ENCODE measurements around the gene LENG9. TPM values are rescaled to one million over a fixed set of nuclear protein-coding genes. Genes with fewer than 3 reads are reported as not detected.

LENG9 gene
- polyA plus RNA-seq, 2 of the 4 experiments (the other 2 are of a cell fraction): 1.9 to 4.1 TPM

DNA sequence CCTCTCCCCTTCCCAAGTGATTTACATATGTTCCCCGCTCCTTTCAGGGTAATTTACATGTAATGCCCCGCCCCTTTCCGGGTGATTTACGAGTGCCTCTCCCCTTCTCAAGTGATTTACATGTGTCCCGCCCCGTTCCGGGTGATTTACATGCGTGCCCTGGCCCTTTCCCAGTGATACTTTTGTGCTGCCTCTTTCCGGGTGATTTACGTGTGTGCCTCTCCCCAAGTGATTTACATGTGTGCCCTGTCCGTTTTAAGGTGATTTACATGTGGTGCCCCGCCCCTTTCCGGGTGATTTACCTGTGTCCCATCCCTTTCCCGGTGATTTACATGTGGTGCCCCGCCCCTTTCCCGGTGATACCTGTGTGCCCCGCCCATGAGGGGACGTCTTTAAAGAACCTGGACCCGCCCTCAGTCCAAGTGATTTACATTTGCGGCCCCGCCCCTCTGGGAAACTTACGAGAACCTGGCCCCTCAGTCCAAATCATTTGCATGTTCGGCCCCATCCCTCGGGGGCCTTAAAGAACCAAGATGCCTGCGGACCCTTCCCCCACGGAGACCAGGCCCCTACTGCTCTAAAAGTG, 559 bp upstream of the LENG9 start:
- H3K4me1 ChIP-seq: peaks cover 32% of the 10 kb centered on the region
- H3K4me3 ChIP-seq: peak overlapping the region; percentile 67
- CTCF ChIA-PET: interaction anchor here (0.6 to 2.7 kb wide), 6 partner anchors 10 to 64 kb away, joined by 3 to 19 read pairs (median 4); partner anchors contain the start of gene LENG8
- ATAC-seq (peak; percentile 27 to 65), DNase-seq (ENCODE audit: low read depth in 1 of 2, low spot score in 1 of 2) (peak; percentile 81 to 99), FAIRE-seq (no peak)
- H3K9me3 ChIP-seq: no peaks in the 10 kb centered on the region
- H3K27ac ChIP-seq: peak overlapping the region; percentile 93 to 95
- WGBS (ENCODE audit: missing lambda C conversion rate): under 1% methylated on average over 24 of the region's 26 CpGs
- POLR2A ChIA-PET: interaction anchor here (0.6 to 7.1 kb wide), 8 partner anchors 9 to 1190 kb away, joined by 3 to 130 read pairs (median 6); partner anchors contain the start of genes CDC42EP5, LENG8, MBOAT7 and U2AF2
- TF ChIP-seq MAZ (IDR thresholded peaks at IDR 0.05; ENCODE audit: borderline replicate concordance, low read depth, low read length) (0 out of 2 replicates have a peak, but pooled peaks have one; percentile 15), BHLHE40 (IDR thresholded peaks at IDR 0.05; ENCODE audit: low read depth, low read length) (peak; percentile 1; the same call in 1 of the 2 replicates), JUN (IDR thresholded peaks at IDR 0.05) (0 out of 5 replicates have a peak, but pooled peaks of 1 of the 2 experiments have one; percentile 64), HOXA7 (CRISPR knock-in tag; IDR thresholded peaks at IDR 0.05) (no peak)
- H3K4me2 ChIP-seq: peak overlapping the region; percentile 98

DNA sequence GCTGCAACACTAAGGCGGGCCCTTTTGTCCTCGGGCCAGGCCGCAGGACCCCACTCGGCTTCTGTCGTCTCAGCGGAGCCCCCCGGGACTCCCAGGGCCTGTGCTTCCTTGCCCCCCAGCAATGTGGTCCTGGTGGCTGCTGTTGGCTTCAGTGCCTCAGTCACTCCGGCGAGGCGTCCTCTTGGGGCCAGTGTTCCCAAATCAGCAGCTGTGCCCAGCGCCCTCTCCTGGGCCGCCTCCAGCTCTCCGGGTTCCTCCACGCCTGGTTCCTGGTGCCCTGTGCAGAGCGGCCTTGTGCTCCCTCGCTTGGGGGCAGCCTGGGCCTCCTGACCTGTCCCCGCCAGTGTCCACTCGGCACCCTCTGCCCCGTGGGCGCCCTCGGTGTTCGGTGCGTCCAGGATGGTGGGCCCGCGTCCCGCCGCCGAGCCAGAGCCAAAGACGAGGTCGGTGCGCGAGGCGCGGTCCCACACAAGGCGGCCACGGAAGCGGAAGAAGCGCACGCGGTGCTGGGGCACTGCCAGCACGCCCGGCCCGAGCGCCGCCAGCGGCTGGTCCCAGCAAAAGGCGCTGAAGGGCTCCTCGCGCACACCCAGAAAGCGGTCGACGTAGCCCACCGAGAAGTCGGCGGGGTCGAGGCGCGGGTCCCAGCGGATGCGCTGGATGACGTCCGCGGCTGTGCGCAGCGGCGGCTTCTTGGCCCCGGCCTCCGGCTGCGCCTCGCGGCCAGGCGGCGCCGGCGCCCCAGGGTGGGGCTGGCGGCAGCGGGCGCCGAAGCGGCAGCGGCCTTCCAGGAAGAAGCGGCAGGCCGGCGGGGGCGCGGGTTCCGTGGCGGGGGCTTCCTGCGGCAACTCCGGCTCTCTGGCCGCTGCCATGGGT, 685 bp downstream of the LENG9 start:
- DNase-seq (ENCODE audit: low read depth in 1 of 2, low spot score in 1 of 2) (peak in 1 of 2 experiments; percentile 84), ATAC-seq (peak; percentile 28 to 46), FAIRE-seq (no peak)
- ChIA-PET POLR2A (interaction anchor here (0.5 to 7.1 kb wide), 12 partner anchors 9 to 1191 kb away, joined by 3 to 130 read pairs (median 4); partner anchors contain the start of genes CDC42EP5, LENG8, MBOAT7 and U2AF2), CTCF (interaction anchor here (0.8 to 2.7 kb wide), 12 partner anchors 9 to 43 kb away, joined by 3 to 19 read pairs (median 4); partner anchors contain the start of gene LENG8)
- Histone ChIP-seq H3K4me3 (peak overlapping the region; percentile 67), H3K4me1 (peaks cover 32% of the 10 kb centered on the region), H3K27ac (peak overlapping the region; percentile 93 to 95), H3K4me2 (peak overlapping the region; percentile 98), H3K9me3 (no peaks in the 10 kb centered on the region)
- WGBS (ENCODE audit: missing lambda C conversion rate): 10% methylated on average over 32 of the region's 91 CpGs
- TF ChIP-seq MAZ (IDR thresholded peaks at IDR 0.05; ENCODE audit: borderline replicate concordance, low read depth, low read length): no peak
- TF ChIP-seq KDM5A (IDR thresholded peaks at IDR 0.05): no peak
- no peak; the same call in 1 of the 2 replicates for TF ChIP-seq NPAS2 (CRISPR knock-in tag; IDR thresholded peaks at IDR 0.05; ENCODE audit: borderline replicate concordance)
- TF ChIP-seq ZNF302 (CRISPR knock-in tag; IDR thresholded peaks at IDR 0.05): no peak
- TF ChIP-seq BHLHE40 (IDR thresholded peaks at IDR 0.05; ENCODE audit: low read depth, low read length): no peak
- TF ChIP-seq POLR2AphosphoS2 (conservative IDR thresholded peaks at IDR 0.05; ENCODE audit: low read length): peak; percentile 98
- peak; percentile 98 for TF ChIP-seq TFCP2L1 (CRISPR knock-in tag; IDR thresholded peaks at IDR 0.05)
- peak; percentile 57 for TF ChIP-seq EHF (CRISPR knock-in tag; IDR thresholded peaks at IDR 0.05)
- TF ChIP-seq FOXS1 (CRISPR knock-in tag; IDR thresholded peaks at IDR 0.05): no peak
- TF ChIP-seq, protein P1, sequence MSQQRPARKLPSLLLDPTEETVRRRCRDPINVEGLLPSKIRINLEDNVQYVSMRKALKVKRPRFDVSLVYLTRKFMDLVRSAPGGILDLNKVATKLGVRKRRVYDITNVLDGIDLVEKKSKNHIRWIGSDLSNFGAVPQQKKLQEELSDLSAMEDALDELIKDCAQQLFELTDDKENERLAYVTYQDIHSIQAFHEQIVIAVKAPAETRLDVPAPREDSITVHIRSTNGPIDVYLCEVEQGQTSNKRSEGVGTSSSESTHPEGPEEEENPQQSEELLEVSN (IDR thresholded peaks at IDR 0.05; ENCODE audit: borderline replicate concordance, low read depth): peak; percentile 83
- TF ChIP-seq, protein P2, sequence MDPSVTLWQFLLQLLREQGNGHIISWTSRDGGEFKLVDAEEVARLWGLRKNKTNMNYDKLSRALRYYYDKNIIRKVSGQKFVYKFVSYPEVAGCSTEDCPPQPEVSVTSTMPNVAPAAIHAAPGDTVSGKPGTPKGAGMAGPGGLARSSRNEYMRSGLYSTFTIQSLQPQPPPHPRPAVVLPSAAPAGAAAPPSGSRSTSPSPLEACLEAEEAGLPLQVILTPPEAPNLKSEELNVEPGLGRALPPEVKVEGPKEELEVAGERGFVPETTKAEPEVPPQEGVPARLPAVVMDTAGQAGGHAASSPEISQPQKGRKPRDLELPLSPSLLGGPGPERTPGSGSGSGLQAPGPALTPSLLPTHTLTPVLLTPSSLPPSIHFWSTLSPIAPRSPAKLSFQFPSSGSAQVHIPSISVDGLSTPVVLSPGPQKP (IDR thresholded peaks at IDR 0.05; ENCODE audit: low read depth, low read length): no peak
- peak; percentile 58; the same call in 1 of the 2 replicates for TF ChIP-seq MYC (IDR thresholded peaks at IDR 0.05; ENCODE audit: borderline replicate concordance, low read length)
- no peak; the same call in none of the 2 replicates for TF ChIP-seq POLR2A (IDR thresholded peaks at IDR 0.05; ENCODE audit: low read length)
- TF ChIP-seq, protein P3, sequence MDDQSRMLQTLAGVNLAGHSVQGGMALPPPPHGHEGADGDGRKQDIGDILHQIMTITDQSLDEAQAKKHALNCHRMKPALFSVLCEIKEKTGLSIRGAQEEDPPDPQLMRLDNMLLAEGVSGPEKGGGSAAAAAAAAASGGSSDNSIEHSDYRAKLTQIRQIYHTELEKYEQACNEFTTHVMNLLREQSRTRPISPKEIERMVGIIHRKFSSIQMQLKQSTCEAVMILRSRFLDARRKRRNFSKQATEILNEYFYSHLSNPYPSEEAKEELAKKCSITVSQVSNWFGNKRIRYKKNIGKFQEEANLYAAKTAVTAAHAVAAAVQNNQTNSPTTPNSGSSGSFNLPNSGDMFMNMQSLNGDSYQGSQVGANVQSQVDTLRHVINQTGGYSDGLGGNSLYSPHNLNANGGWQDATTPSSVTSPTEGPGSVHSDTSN (IDR thresholded peaks at IDR 0.05): peak; percentile 70
- TF ChIP-seq NR3C1 (IDR thresholded peaks at IDR 0.05): no peak
- no peak for TF ChIP-seq NFE2L2 (conservative IDR thresholded peaks at IDR 0.05; ENCODE audit: low read length)
- TF ChIP-seq, protein P4, sequence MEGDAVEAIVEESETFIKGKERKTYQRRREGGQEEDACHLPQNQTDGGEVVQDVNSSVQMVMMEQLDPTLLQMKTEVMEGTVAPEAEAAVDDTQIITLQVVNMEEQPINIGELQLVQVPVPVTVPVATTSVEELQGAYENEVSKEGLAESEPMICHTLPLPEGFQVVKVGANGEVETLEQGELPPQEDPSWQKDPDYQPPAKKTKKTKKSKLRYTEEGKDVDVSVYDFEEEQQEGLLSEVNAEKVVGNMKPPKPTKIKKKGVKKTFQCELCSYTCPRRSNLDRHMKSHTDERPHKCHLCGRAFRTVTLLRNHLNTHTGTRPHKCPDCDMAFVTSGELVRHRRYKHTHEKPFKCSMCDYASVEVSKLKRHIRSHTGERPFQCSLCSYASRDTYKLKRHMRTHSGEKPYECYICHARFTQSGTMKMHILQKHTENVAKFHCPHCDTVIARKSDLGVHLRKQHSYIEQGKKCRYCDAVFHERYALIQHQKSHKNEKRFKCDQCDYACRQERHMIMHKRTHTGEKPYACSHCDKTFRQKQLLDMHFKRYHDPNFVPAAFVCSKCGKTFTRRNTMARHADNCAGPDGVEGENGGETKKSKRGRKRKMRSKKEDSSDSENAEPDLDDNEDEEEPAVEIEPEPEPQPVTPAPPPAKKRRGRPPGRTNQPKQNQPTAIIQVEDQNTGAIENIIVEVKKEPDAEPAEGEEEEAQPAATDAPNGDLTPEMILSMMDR (IDR thresholded peaks at IDR 0.05): peak; percentile 39
- peak; percentile 65 for TF ChIP-seq RNF2 (IDR thresholded peaks at IDR 0.05; ENCODE audit: borderline replicate concordance, low read depth)
- TF ChIP-seq SMC3 (IDR thresholded peaks at IDR 0.05): no peak
- no peak for TF ChIP-seq ZC3H11A (IDR thresholded peaks at IDR 0.05)
- no peak for TF ChIP-seq FOSL2 (IDR thresholded peaks at IDR 0.05)
- peak; percentile 13; the same call in 1 of the 2 replicates for TF ChIP-seq FOSL2 (CRISPR knock-in tag; IDR thresholded peaks at IDR 0.05)
- TF ChIP-seq MAFK (IDR thresholded peaks at IDR 0.05; ENCODE audit: partially characterized antibody): no peak
- no peak for TF ChIP-seq KDM1A (IDR thresholded peaks at IDR 0.05; ENCODE audit: low read depth)
- TF ChIP-seq CEBPB (IDR thresholded peaks at IDR 0.05): no peak
- TF ChIP-seq TP53 (CRISPR knock-in tag; IDR thresholded peaks at IDR 0.05): peak; percentile 44
- TF ChIP-seq HOXB5 (CRISPR knock-in tag; IDR thresholded peaks at IDR 0.05): no peak; the same call in 1 of the 2 replicates
